HepG2 (cell line): ENCODE results near the gene GSAP. TPM values are rescaled to one million over a fixed set of nuclear protein-coding genes. Genes with fewer than 3 reads are reported as not detected.

Experiments
- BORCS8-MEF2B ChIP-seq: sonication (generic); formaldehyde crosslinking; IDR thresholded peaks from 2 replicates; pipeline ENCODE4 v1.8.0; 2022; ENCODE audit warnings: mild to moderate bottlenecking, missing genetic modification reagents
- CC2D1A ChIP-seq: sonication (generic); formaldehyde crosslinking; IDR thresholded peaks from 2 replicates; pipeline ENCODE4 v1.8.1; 2023; ENCODE audit warnings: mild to moderate bottlenecking, missing genetic modification reagents
- CEBPG ChIP-seq: IDR thresholded peaks from 2 replicates; pipeline ENCODE4 v1.6.1; 2016
- DMTF1 ChIP-seq: sonication (generic); formaldehyde crosslinking; IDR thresholded peaks from 2 replicates; pipeline ENCODE4 v1.4.0; 2020; ENCODE audit warnings: mild to moderate bottlenecking, missing genetic modification reagents
- FOSL1 ChIP-seq: sonication (generic); formaldehyde crosslinking; IDR thresholded peaks from 2 replicates; pipeline ENCODE4 v1.9.0; 2021; ENCODE audit warnings: missing genetic modification reagents, borderline replicate concordance
- FOXO1 ChIP-seq: sonication (generic); formaldehyde crosslinking; IDR thresholded peaks from 2 replicates; pipeline ENCODE4 v1.4.0; 2020; ENCODE audit warnings: missing genetic modification reagents
- GFI1 ChIP-seq: sonication (generic); formaldehyde crosslinking; IDR thresholded peaks from 2 replicates; pipeline ENCODE4 v1.5.0; 2020; ENCODE audit warnings: missing genetic modification reagents, mild to moderate bottlenecking, borderline replicate concordance
- MEF2D ChIP-seq: sonication (generic); formaldehyde crosslinking; IDR thresholded peaks from 2 replicates; pipeline ENCODE4 v1.5.1; 2020; ENCODE audit warnings: mild to moderate bottlenecking, missing genetic modification reagents
- MNT ChIP-seq: fragments of 450-650 bp; IDR thresholded peaks from 2 replicates; pipeline ENCODE4 v1.6.1; 2016
- NCOA2 ChIP-seq: sonication (generic); formaldehyde crosslinking; IDR thresholded peaks from 2 replicates; pipeline ENCODE4 v1.8.0; 2022; ENCODE audit warnings: inconsistent platforms
- PITX1 ChIP-seq: sonication (generic); formaldehyde crosslinking; IDR thresholded peaks from 2 replicates; pipeline ENCODE4 v1.5.1; 2020; ENCODE audit warnings: mild to moderate bottlenecking, missing genetic modification reagents
- RAD51 ChIP-seq: fragments of 450-650 bp; IDR thresholded peaks from 2 replicates; pipeline ENCODE4 v1.6.1; 2016; ENCODE audit warnings: borderline replicate concordance
- SAP130 ChIP-seq: IDR thresholded peaks from 2 replicates; pipeline ENCODE4 v1.6.1; 2016; ENCODE audit warnings: low read depth
- SIX1 ChIP-seq: sonication (generic); formaldehyde crosslinking; IDR thresholded peaks from 2 replicates; pipeline ENCODE4 v1.4.0; 2020; ENCODE audit warnings: missing genetic modification reagents, borderline replicate concordance
- TCF7L2 ChIP-seq: IDR thresholded peaks from 2 replicates; pipeline ENCODE4 v1.6.1; 2011; ENCODE audit warnings: mild to moderate bottlenecking, low read depth, low read length, moderate library complexity
- WIZ ChIP-seq: sonication (generic); formaldehyde crosslinking; IDR thresholded peaks from 2 replicates; pipeline ENCODE4 v1.5.1; 2020; ENCODE audit warnings: mild to moderate bottlenecking, missing genetic modification reagents
- XRCC5 ChIP-seq: fragments of 200-400 bp; formaldehyde crosslinking; optimal IDR thresholded peaks from 2 replicates; pipeline ENCODE3; 2017; ENCODE audit warnings: mild to moderate bottlenecking, low read length
- ZNF496 ChIP-seq: sonication (generic); formaldehyde crosslinking; IDR thresholded peaks from 2 replicates; pipeline ENCODE4 v1.8.1; 2023; ENCODE audit warnings: mild to moderate bottlenecking, moderate library complexity, missing genetic modification reagents; ENCODE audit not compliant: insufficient replicate concordance
- ZNF549 ChIP-seq: sonication (generic); formaldehyde crosslinking; IDR thresholded peaks from 2 replicates; pipeline ENCODE4 v1.5.0; 2020; ENCODE audit warnings: missing genetic modification reagents
- ZNF572 ChIP-seq: sonication (generic); formaldehyde crosslinking; IDR thresholded peaks from 2 replicates; pipeline ENCODE4 v1.5.1; 2020; ENCODE audit warnings: mild to moderate bottlenecking, missing genetic modification reagents
- ZNF670 ChIP-seq: sonication (generic); formaldehyde crosslinking; IDR thresholded peaks from 2 replicates; pipeline ENCODE4 v1.8.0; 2022; ENCODE audit warnings: mild to moderate bottlenecking, missing genetic modification reagents, borderline replicate concordance
- ZNF7 ChIP-seq: IDR thresholded peaks from 2 replicates; pipeline ENCODE4 v1.6.1; 2016; ENCODE audit warnings: missing biosample characterization, missing genetic modification reagents
- ZNF75D ChIP-seq: sonication (generic); formaldehyde crosslinking; IDR thresholded peaks from 2 replicates; pipeline ENCODE4 v1.8.1; 2023; ENCODE audit warnings: missing genetic modification reagents, mild to moderate bottlenecking, borderline replicate concordance
- ZNF878 ChIP-seq: sonication (generic); formaldehyde crosslinking; IDR thresholded peaks from 2 replicates; pipeline ENCODE4 v1.8.1; 2023; ENCODE audit warnings: mild to moderate bottlenecking, missing genetic modification reagents, moderate library complexity
- polyA plus RNA-seq, 8 experiments: library from polyadenylated mRNA; depleted of rRNA in 3 of 8; stranded (reverse) in 7 of 8; unstranded in 1 of 8; fragments of >200 nt; fragmentation: Illumina TruSeq in 4 of 8; extraction: Trizol in 4 of 8; gene quantifications; 2 replicates each; pipeline versions ENCODE4 v1.2.1 to v1.2.3, GENCODE V29; 2011 to 2016; ENCODE audit warnings: low read depth in 4 of 8, missing spikeins in 1 of 8, mixed read lengths in 1 of 8; ENCODE audit not compliant: insufficient read depth in 1 of 8
- total RNA-seq, 5 experiments: library from RNA; depleted of rRNA; stranded (reverse); fragments of >200 nt; fragmentation: Illumina TruSeq; extraction: Trizol; gene quantifications; 2 replicates each; pipeline ENCODE4 v1.2.3, GENCODE V29; 2016; ENCODE audit warnings: low read depth in 1 of 5
- TF ChIP-seq, protein P1 (sequence below): sonication (generic); IDR thresholded peaks from 2 replicates; pipeline ENCODE4 v1.6.1; 2016; ENCODE audit warnings: low read depth, borderline replicate concordance
- TF ChIP-seq, protein P2 (sequence below): sonication (generic); formaldehyde crosslinking; IDR thresholded peaks from 2 replicates; pipeline ENCODE4 v1.5.1; 2020; ENCODE audit warnings: missing genetic modification reagents, mild to moderate bottlenecking, borderline replicate concordance

GSAP gene
- total and polyA plus RNA-seq, 2 of the 13 experiments (the other 11 are each of a cell fraction or from before 2014, with no cell fraction given), result 34.6 to 40.6 TPM

DNA sequence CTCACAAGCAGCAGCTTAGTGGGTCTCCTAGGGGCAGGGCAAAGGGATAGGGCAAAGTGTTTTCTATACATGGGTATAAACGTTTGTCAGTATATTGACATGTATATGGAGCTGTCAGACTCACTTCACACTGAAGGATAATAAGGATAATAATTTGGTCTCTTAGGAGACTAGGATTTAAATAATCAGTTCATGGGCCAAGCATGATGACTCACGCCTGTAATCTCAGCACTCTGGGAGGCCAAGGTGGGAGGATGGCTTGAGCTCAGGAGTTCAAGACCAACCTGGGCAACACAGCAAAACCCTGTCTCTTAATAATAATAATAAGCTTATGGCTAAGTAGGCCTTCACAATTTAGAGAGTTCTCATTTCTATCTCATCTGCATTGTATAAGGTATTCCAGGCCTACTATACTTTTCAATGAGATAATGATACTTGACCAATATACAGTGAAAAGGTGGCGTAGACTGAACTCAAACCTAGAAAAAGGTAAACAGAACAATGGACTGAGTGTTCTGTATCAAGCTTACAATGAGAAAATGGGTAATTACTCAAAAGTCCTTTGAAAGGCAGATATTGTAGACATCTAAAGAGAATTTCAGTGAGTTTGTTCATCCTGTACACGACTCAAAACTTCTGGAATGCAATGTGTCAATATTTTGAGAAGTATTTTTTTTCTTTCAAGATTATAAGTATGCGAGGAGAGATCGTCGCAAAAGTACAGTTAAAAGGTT lies 7.0 kb downstream of the GSAP start (continued):
- TF ChIP-seq ZNF7 (CRISPR knock-in tag) (no peak), SAP130 (peak; percentile 39), FOSL1 (CRISPR knock-in tag) (peak; percentile 58; the same call in 1 of the 2 replicates), ZNF496 (CRISPR knock-in tag) (no peak), TCF7L2 (peak; percentile 74; the same call in 1 of the 2 replicates), ZNF670 (no peak), ZNF878 (peak; percentile 62; the same call in 1 of the 2 replicates), WIZ (CRISPR knock-in tag) (no peak), MEF2D (CRISPR knock-in tag) (0 out of 2 replicates have a peak, but pooled peaks have one; percentile 4), RAD51 (no peak), MNT (no peak), GFI1 (0 out of 2 replicates have a peak, but pooled peaks have one; percentile 50), DMTF1 (CRISPR knock-in tag) (no peak), SIX1 (CRISPR knock-in tag) (peak; percentile 43; the same call in 1 of the 2 replicates), XRCC5 (no peak), CC2D1A (no peak), NCOA2 (CRISPR knock-in tag) (peak; percentile 92), ZNF75D (CRISPR knock-in tag) (no peak), PITX1 (CRISPR knock-in tag) (0 out of 2 replicates have a peak, but pooled peaks have one; percentile 15), BORCS8-MEF2B (CRISPR knock-in tag) (no peak), ZNF549 (CRISPR knock-in tag) (no peak), CEBPG (CRISPR knock-in tag) (peak; percentile 69), FOXO1 (CRISPR knock-in tag) (no peak), ZNF572 (CRISPR knock-in tag) (no peak)
- TF ChIP-seq, protein P1, sequence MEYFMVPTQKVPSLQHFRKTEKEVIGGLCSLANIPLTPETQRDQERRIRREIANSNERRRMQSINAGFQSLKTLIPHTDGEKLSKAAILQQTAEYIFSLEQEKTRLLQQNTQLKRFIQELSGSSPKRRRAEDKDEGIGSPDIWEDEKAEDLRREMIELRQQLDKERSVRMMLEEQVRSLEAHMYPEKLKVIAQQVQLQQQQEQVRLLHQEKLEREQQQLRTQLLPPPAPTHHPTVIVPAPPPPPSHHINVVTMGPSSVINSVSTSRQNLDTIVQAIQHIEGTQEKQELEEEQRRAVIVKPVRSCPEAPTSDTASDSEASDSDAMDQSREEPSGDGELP, result no peak
- TF ChIP-seq, protein P2, sequence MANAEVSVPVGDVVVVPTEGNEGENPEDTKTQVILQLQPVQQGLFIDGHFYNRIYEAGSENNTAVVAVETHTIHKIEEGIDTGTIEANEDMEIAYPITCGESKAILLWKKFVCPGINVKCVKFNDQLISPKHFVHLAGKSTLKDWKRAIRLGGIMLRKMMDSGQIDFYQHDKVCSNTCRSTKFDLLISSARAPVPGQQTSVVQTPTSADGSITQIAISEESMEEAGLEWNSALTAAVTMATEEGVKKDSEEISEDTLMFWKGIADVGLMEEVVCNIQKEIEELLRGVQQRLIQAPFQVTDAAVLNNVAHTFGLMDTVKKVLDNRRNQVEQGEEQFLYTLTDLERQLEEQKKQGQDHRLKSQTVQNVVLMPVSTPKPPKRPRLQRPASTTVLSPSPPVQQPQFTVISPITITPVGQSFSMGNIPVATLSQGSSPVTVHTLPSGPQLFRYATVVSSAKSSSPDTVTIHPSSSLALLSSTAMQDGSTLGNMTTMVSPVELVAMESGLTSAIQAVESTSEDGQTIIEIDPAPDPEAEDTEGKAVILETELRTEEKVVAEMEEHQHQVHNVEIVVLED (CRISPR knock-in tag), result no peak
